Thoracic aorta (tissue), 2 donors: ENCODE data around the gene B3GNT5. TPM values are rescaled to one million over a fixed set of nuclear protein-coding genes. Genes with fewer than 3 reads are reported as not detected.
A peak's percentile ranks its signal among the peaks of the same experiment; 100 is the strongest.

Source experiments
- ATAC-seq: fragments of 150-250 bp; one replicate; pipeline ENCODE4 v1.8.0; 2017; ENCODE audit warnings: low read depth; ENCODE audit not compliant: insufficient number of reproducible peaks, low FRiP score
- DNase-seq: peaks from one replicate; pipeline ENCODE4 v3.0.0-alpha.2; 2020; ENCODE audit warnings: low spot score
- H3K27ac ChIP-seq, 2 donors: fragments of 200-600 bp; sonication (generic); 1 replicate in 1 of 2; 2 replicates in 1 of 2; pipeline ENCODE4 v1.5.1; 2016; ENCODE audit warnings: mild to moderate bottlenecking in 2 of 2, moderate library complexity in 2 of 2
- H3K27me3 ChIP-seq: fragments of 200-600 bp; sonication (generic); replicated peaks from 2 replicates; pipeline ENCODE4 v1.6.0; 2016; ENCODE audit warnings: mild to moderate bottlenecking; ENCODE audit not compliant: insufficient read depth
- H3K36me3 ChIP-seq: fragments of 200-600 bp; sonication (generic); one replicate; pipeline ENCODE4 v1.5.1; 2016
- H3K4me1 ChIP-seq, 2 donors: fragments of 200-600 bp; sonication (generic); 1 replicate in 1 of 2; 2 replicates in 1 of 2; pipeline versions ENCODE4 v1.5.1 to v1.6.0; 2016; ENCODE audit warnings: low read depth in 2 of 2, mild to moderate bottlenecking in 1 of 2; ENCODE audit not compliant: control insufficient read depth in 1 of 2
- H3K4me3 ChIP-seq: fragments of 200-600 bp; sonication (generic); 2 replicates; pipeline ENCODE4 v1.5.1; 2016; ENCODE audit warnings: mild to moderate bottlenecking
- H3K9me3 ChIP-seq: fragments of 200-600 bp; sonication (generic); 2 replicates; pipeline ENCODE4 v1.5.1; 2016
- total RNA-seq, 2 donors: library from RNA; depleted of rRNA; stranded (reverse); fragments of >200 nt; gene quantifications; one replicate each; pipeline versions ENCODE4 v1.1.0 to v1.2.3, GENCODE V29; 2016
- TF ChIP-seq, protein P1 (sequence below): fragments of 200-600 bp; sonication (generic); IDR thresholded peaks from one replicate; pipeline ENCODE4 v1.5.1; 2019; ENCODE audit warnings: antibody characterized with exemption

The B3GNT5 gene, protein sequence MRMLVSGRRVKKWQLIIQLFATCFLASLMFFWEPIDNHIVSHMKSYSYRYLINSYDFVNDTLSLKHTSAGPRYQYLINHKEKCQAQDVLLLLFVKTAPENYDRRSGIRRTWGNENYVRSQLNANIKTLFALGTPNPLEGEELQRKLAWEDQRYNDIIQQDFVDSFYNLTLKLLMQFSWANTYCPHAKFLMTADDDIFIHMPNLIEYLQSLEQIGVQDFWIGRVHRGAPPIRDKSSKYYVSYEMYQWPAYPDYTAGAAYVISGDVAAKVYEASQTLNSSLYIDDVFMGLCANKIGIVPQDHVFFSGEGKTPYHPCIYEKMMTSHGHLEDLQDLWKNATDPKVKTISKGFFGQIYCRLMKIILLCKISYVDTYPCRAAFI
- 1 to 10 TPM; 3.1 to 7.5 TPM for total RNA-seq

DNA sequence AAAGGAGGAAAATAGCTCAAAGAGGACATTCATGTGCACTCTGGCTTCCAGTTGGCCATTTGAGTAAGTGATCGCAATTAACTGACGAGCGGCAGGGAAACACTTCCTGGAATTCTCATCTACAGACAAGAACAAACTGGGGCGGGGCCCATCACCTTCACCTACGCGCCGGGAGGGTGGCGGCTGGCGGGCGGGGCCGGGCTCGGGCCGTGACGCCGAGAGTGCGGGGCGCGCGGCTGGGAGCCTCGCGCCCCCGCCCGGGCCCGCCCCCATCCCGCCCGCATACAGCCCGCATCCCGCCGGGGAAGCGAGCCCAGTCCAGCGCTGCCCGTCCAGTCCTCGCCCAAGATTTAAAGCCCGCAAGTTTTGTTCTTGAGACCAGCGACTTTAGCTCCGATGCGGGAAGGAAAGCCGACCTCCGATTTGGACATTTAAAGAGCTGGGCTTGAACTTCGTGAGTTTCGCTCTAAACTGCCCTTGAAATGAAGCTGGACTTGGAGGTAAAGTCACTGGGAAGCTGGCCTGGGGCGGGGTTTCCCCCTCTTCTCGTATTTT, at the start of gene B3GNT5:
Gene B3GNT5, plus strand, starts transcription at position 281 of the 555 bp plus-strand sequence. CDS start 16,546 bp downstream, outside the sequence.
- no peak for DNase-seq
- peak; percentile 11 for ATAC-seq

DNA sequence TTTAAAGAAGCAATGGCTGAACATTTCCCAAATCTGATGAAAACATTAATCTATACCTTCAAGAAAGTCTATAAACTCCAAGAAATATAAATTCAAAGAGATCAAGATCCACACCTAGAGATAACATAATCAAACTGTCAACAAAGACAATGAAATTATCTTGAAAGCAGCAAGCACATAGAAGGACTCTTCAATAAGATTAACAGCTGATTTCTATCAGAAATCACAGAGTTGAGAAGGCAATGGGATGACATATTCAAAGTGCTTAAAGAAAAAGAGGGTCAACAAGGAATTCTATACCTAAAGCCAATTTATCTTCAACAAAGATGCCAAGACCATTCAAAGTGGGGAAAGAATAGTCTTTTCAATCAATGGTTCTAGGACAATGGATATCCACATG, 49.4 kb upstream of the B3GNT5 start:
- ATAC-seq: no peak

More for the DNA sequence above, at the start of gene B3GNT5:
- Histone ChIP-seq H3K36me3 (no peaks in the 10 kb centered on the region), H3K4me1 (peaks cover 3% of the 10 kb centered on the region in 2 donors), H3K9me3 (no peaks in the 10 kb centered on the region), H3K27ac (peak within 1 kb of the TSS; percentile 22 to 57), H3K27me3 (no peaks in the 10 kb centered on the region), H3K4me3 (peak within 1 kb of the TSS; percentile 72)
- TF ChIP-seq, protein P1, sequence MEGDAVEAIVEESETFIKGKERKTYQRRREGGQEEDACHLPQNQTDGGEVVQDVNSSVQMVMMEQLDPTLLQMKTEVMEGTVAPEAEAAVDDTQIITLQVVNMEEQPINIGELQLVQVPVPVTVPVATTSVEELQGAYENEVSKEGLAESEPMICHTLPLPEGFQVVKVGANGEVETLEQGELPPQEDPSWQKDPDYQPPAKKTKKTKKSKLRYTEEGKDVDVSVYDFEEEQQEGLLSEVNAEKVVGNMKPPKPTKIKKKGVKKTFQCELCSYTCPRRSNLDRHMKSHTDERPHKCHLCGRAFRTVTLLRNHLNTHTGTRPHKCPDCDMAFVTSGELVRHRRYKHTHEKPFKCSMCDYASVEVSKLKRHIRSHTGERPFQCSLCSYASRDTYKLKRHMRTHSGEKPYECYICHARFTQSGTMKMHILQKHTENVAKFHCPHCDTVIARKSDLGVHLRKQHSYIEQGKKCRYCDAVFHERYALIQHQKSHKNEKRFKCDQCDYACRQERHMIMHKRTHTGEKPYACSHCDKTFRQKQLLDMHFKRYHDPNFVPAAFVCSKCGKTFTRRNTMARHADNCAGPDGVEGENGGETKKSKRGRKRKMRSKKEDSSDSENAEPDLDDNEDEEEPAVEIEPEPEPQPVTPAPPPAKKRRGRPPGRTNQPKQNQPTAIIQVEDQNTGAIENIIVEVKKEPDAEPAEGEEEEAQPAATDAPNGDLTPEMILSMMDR: no peak

DNA sequence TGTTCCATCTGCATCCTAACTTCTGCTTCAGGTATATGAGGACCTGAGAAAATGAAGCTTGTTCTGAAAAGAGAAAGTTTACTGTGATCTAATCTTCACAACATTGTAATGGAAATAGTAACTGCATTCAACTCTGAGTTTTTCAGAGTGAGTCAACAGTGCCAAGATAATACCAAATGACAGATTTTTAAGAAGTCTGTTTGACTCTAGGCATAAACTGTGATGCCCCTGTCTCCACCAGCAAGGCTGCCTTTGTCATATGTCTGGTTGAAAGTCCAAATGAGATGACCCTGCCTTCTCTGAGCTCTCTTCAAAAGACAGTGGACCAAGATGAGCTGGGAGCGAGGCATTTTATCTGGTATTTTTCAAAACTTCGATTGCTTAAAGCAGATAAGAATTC, 44.8 kb upstream of the B3GNT5 start:
- H3K27me3 ChIP-seq: no peaks in the 10 kb centered on the region
- DNase-seq: no peak
- no peak overlapping the region for H3K27ac ChIP-seq
- peaks cover 2% of the 10 kb centered on the region for H3K9me3 ChIP-seq
- H3K36me3 ChIP-seq: no peaks in the 10 kb centered on the region
- no peak overlapping the region for H3K4me3 ChIP-seq
- no peak for ATAC-seq
- TF ChIP-seq, protein P1: no peak
- H3K4me1 ChIP-seq: no peaks in the 10 kb centered on the region

More for the DNA sequence above, 49.4 kb upstream of the B3GNT5 start:
- no peak for DNase-seq
- no peaks in the 10 kb centered on the region for H3K27me3 ChIP-seq
- H3K9me3 ChIP-seq: peaks cover 6% of the 10 kb centered on the region
- TF ChIP-seq, protein P1: no peak
- H3K4me1 ChIP-seq: no peaks in the 10 kb centered on the region
- H3K36me3 ChIP-seq: no peaks in the 10 kb centered on the region
- no peak overlapping the region for H3K4me3 ChIP-seq
- H3K27ac ChIP-seq: no peak overlapping the region

DNA sequence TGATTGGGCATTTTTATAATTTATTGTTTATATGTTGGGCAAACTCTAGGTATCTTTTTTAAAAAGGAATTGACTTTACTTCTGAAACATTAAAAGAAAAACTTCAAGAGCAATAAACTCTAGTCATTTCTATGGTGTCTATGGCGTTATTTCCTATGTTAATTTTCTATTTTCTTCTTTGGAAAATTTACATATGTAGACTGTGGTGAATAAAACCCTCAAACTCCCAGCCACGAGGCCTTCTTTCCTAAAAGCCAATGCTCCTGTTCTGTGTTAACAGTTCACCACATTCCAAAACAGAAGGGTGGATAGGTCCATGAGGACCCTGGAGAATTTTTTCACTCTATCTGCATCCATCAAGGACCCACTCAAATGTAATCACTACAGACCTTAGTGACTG, 44.3 kb upstream of the B3GNT5 start:
- no peak for ATAC-seq
- Histone ChIP-seq H3K36me3 (no peaks in the 10 kb centered on the region), H3K27ac (no peak overlapping the region), H3K27me3 (no peaks in the 10 kb centered on the region), H3K9me3 (no peaks in the 10 kb centered on the region), H3K4me3 (no peak overlapping the region), H3K4me1 (no peaks in the 10 kb centered on the region)
- TF ChIP-seq, protein P1: no peak
- no peak for DNase-seq

DNA sequence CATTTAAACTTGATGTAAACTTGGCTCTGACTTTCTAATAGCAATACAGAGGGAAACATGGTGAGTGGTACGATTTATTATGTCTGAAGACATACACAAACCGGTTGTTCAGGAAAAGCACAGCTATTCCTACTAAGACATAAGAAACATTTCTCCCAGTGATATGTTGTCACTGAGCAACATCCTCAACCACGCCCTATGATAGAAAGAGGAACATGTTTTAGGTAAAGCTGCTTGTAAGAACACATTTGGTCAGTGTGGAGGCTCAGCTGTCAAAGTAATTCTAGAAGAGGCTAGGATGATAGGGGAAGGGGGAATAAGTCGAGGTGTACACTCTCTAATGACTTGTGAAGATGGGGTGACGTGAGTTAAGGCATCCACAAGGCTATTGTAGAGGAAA, 42.7 kb upstream of the B3GNT5 start:
- TF ChIP-seq, protein P1: no peak
- Histone ChIP-seq H3K4me1 (no peaks in the 10 kb centered on the region), H3K36me3 (no peaks in the 10 kb centered on the region), H3K4me3 (no peak overlapping the region), H3K27me3 (no peaks in the 10 kb centered on the region), H3K9me3 (no peaks in the 10 kb centered on the region), H3K27ac (no peak overlapping the region)
- DNase-seq (no peak), ATAC-seq (no peak)
